Lower leg skin (tissue), 4 donors: Measurements from ENCODE around the gene CKB. TPM values are rescaled to one million over a fixed set of nuclear protein-coding genes. Genes with fewer than 3 reads are reported as not detected.

Experiments used
- DNase-seq, 2 donors: peaks; one replicate each; pipeline ENCODE4 v3.0.0-alpha.2; 2019; ENCODE audit warnings: low spot score in 2 of 2
- H3K4me3 ChIP-seq: fragments of 200-600 bp; sonication (generic); 2 replicates; pipeline ENCODE4 v1.5.1; 2017; ENCODE audit warnings: mild to moderate bottlenecking, low read depth; ENCODE audit not compliant: poor library complexity, severe bottlenecking
- CTCF ChIP-seq, 3 donors: fragments of 450-650 bp; IDR thresholded peaks; one replicate each; pipeline ENCODE4 v1.5.1; 2016; ENCODE audit warnings: antibody characterized with exemption in 3 of 3, mild to moderate bottlenecking in 3 of 3, moderate library complexity in 2 of 3
- POLR2A ChIP-seq, 2 donors: fragments of 450-650 bp; IDR thresholded peaks; one replicate each; pipeline ENCODE4 v1.6.1; 2016 to 2017; ENCODE audit warnings: antibody characterized with exemption in 2 of 2, mild to moderate bottlenecking in 1 of 2, moderate library complexity in 1 of 2
- WGBS, 2 donors: methylation state at CpG; one replicate each; pipeline ENCODE4 v1.1.5; 2018; 5-methylcytosine and 5-hydroxymethylcytosine counted together
- intact Hi-C: fragments of 100-400 bp; cut with DNase I; formaldehyde crosslinking; loops from one replicate; pipeline ENCODE4 v1.15.0; 2023; ENCODE audit warnings: low total_unique reads
- total RNA-seq, 4 donors: library from RNA; depleted of rRNA; stranded (reverse); fragments of >200 nt; gene quantifications; one replicate each; pipeline ENCODE4 v1.1.0, GENCODE V29; 2016

The CKB gene
- total RNA-seq, 4 donors from 2014 or later = 168 to 236 (median 214) TPM

- 86 to 90% methylated on average over 26 of the region's 26 CpGs for WGBS, 2 donors
- H3K4me3 ChIP-seq = no peak overlapping the region
- intact Hi-C loops = no loop called here
- TF ChIP-seq CTCF (IDR thresholded peaks at IDR 0.05) (no peak), POLR2A (IDR thresholded peaks at IDR 0.05) (no peak)
- DNase-seq = peak in 1 of 2 donors; percentile 80
These were observed 11.6 kb downstream of the CKB start for GRCh38 chr14:103510724-103511693.

- WGBS, 2 donors = 88 to 91% methylated on average over 11 of the region's 11 CpGs
These were observed 12.5 kb downstream of the CKB start for GRCh38 chr14:103509864-103510723.

GRCh38 chr14:103508521-103509329, 13.9 kb downstream of the CKB start:
- TF ChIP-seq POLR2A (IDR thresholded peaks at IDR 0.05) (no peak), CTCF (IDR thresholded peaks at IDR 0.05) (no peak)
- no peak for DNase-seq
- intact Hi-C loops = no loop called here
- WGBS, 2 donors = 90 to 91% methylated on average over 16 of the region's 16 CpGs
- H3K4me3 ChIP-seq = no peak overlapping the region

More at GRCh38 chr14:103509864-103510723, 12.5 kb downstream of the CKB start:
- TF ChIP-seq CTCF (IDR thresholded peaks at IDR 0.05) (no peak), POLR2A (IDR thresholded peaks at IDR 0.05) (no peak)
- peak in 1 of 2 donors; percentile 64 for DNase-seq
- intact Hi-C loops = no loop called here
- no peak overlapping the region for H3K4me3 ChIP-seq

GRCh38 chr14:103507751-103508150, 14.9 kb downstream of the CKB start:
- no peak for TF ChIP-seq CTCF (IDR thresholded peaks at IDR 0.05)
- TF ChIP-seq POLR2A (IDR thresholded peaks at IDR 0.05) = no peak
- WGBS, 2 donors = 76 to 78% methylated on average over 3 of the region's 3 CpGs
- intact Hi-C loops = no loop called here
- H3K4me3 ChIP-seq = no peak overlapping the region
- peak in 1 of 2 donors; percentile 31 for DNase-seq

- no peak overlapping the region for H3K4me3 ChIP-seq
- peak in 1 of 2 donors; percentile 73 for DNase-seq
- 67 to 76% methylated on average over 8 of the region's 8 CpGs for WGBS, 2 donors
- no peak for TF ChIP-seq POLR2A (IDR thresholded peaks at IDR 0.05)
- intact Hi-C loops = loop anchor here (5.0 kb wide), 1 partner anchor 42 kb away; no protein-coding TSS in a partner anchor
These were observed 17.6 kb downstream of the CKB start for GRCh38 chr14:103504991-103505565.
